MM.1S (cell line): Measurements from ENCODE around the gene GP2.

ENCODE experiments used
- DNase-seq: peaks from one replicate; pipeline ENCODE4 v3.0.0-alpha.2; 2015
- H2AFZ ChIP-seq: fragments of 300-600 bp; sonication (generic); 2 replicates; pipeline ENCODE4 v1.6.0; 2016; ENCODE audit warnings: antibody characterized with exemption, low read length
- H3F3A ChIP-seq: fragments of 300-600 bp; sonication (generic); 2 replicates; pipeline ENCODE4 v1.6.1; 2016; ENCODE audit warnings: mild to moderate bottlenecking, antibody characterized with exemption, low read length, moderate library complexity, mixed read lengths; ENCODE audit not compliant: insufficient read depth
- H3K27ac ChIP-seq: fragments of 300-600 bp; sonication (generic); 2 replicates; pipeline ENCODE4 v1.5.1; 2016; ENCODE audit warnings: mild to moderate bottlenecking, low read length
- H3K27me3 ChIP-seq: fragments of 300-600 bp; sonication (generic); replicated peaks from 2 replicates; pipeline ENCODE4 v1.6.0; 2016; ENCODE audit warnings: low read length; ENCODE audit not compliant: insufficient read depth
- H3K36me3 ChIP-seq: fragments of 300-600 bp; sonication (generic); replicated peaks from 2 replicates; pipeline ENCODE4 v1.6.1; 2016; ENCODE audit warnings: mild to moderate bottlenecking, low read length, mixed read lengths; ENCODE audit not compliant: insufficient read depth
- H3K4me1 ChIP-seq: fragments of 300-600 bp; sonication (generic); 2 replicates; pipeline ENCODE4 v1.6.1; 2016; ENCODE audit warnings: low read length, mixed read lengths
- H3K4me2 ChIP-seq: fragments of 300-600 bp; sonication (generic); 2 replicates; pipeline ENCODE4 v1.6.0; 2016; ENCODE audit warnings: low read depth, low read length
- H3K4me3 ChIP-seq: fragments of 300-600 bp; sonication (generic); 2 replicates; pipeline ENCODE4 v1.5.1; 2016; ENCODE audit warnings: low read length, mixed read lengths
- H3K79me2 ChIP-seq: fragments of 300-600 bp; sonication (generic); 2 replicates; pipeline ENCODE4 v1.6.1; 2016; ENCODE audit warnings: mixed run types, low read length, mixed read lengths
- H3K9ac ChIP-seq: fragments of 300-600 bp; sonication (generic); 2 replicates; pipeline ENCODE4 v1.6.1; 2016; ENCODE audit warnings: low read length, mixed read lengths
- H3K9me2 ChIP-seq: fragments of 300-600 bp; sonication (generic); replicated peaks from 2 replicates; pipeline ENCODE4 v1.6.1; 2016; ENCODE audit warnings: mild to moderate bottlenecking, low read length, mixed read lengths; ENCODE audit not compliant: insufficient read depth
- H3K9me3 ChIP-seq: fragments of 300-600 bp; sonication (generic); replicated peaks from 2 replicates; pipeline ENCODE4 v1.6.1; 2016; ENCODE audit warnings: mild to moderate bottlenecking, low read length, mixed read lengths; ENCODE audit not compliant: insufficient read depth
- H4K20me1 ChIP-seq: fragments of 300-600 bp; sonication (generic); 2 replicates; pipeline ENCODE4 v1.6.1; 2016; ENCODE audit warnings: mild to moderate bottlenecking, low read length, moderate library complexity, mixed read lengths; ENCODE audit not compliant: insufficient read depth
- CTCF ChIP-seq: fragments of 300-600 bp; sonication (generic); IDR thresholded peaks from 2 replicates; pipeline ENCODE4 v1.5.1; 2016; ENCODE audit warnings: antibody characterized with exemption, low read length, mixed read lengths
- EZH2 ChIP-seq: fragments of 300-600 bp; sonication (generic); optimal IDR thresholded peaks from 2 replicates; pipeline ENCODE3; 2017; ENCODE audit warnings: low read depth, mild to moderate bottlenecking, antibody characterized with exemption, low read length, mixed read lengths
- EZH2phosphoT487 ChIP-seq: fragments of 300-600 bp; sonication (generic); IDR thresholded peaks from 2 replicates; pipeline ENCODE4 v1.6.1; 2018; ENCODE audit warnings: antibody characterized with exemption, low read length

The GP2 gene

GRCh38 chr16:20318006-20318405, 9.3 kb downstream of the GP2 start:
- H3K27me3 ChIP-seq: no peaks in the 10 kb centered on the region
- no peaks in the 10 kb centered on the region for H3K4me1 ChIP-seq
- DNase-seq: no peak
- H3K9me3 ChIP-seq: no peaks in the 10 kb centered on the region
- no peak overlapping the region for H3K27ac ChIP-seq
- H3F3A ChIP-seq: no peaks in the 10 kb centered on the region
- H3K36me3 ChIP-seq: no peaks in the 10 kb centered on the region
- no peak overlapping the region for H2AFZ ChIP-seq
- no peak overlapping the region for H3K4me2 ChIP-seq
- H3K79me2 ChIP-seq: no peaks in the 10 kb centered on the region
- TF ChIP-seq CTCF (no peak), EZH2phosphoT487 (no peak), EZH2 (no peak)
- H3K9ac ChIP-seq: no peak overlapping the region
- no peak overlapping the region for H3K4me3 ChIP-seq
- no peaks in the 10 kb centered on the region for H4K20me1 ChIP-seq
- no peaks in the 10 kb centered on the region for H3K9me2 ChIP-seq

GRCh38 chr16:20317117-20317516, 10.2 kb downstream of the GP2 start:
- H3K9me3 ChIP-seq: no peaks in the 10 kb centered on the region
- H3K36me3 ChIP-seq: no peaks in the 10 kb centered on the region
- no peaks in the 10 kb centered on the region for H3K27me3 ChIP-seq

GRCh38 chr16:20316715-20317114, 10.6 kb downstream of the GP2 start:
- Histone ChIP-seq H3K27ac (no peak overlapping the region), H3K9me2 (no peaks in the 10 kb centered on the region), H3F3A (no peaks in the 10 kb centered on the region), H3K9ac (no peak overlapping the region), H3K27me3 (no peaks in the 10 kb centered on the region), H3K9me3 (no peaks in the 10 kb centered on the region), H2AFZ (no peak overlapping the region), H3K36me3 (no peaks in the 10 kb centered on the region), H3K4me1 (no peaks in the 10 kb centered on the region), H3K4me3 (no peak overlapping the region), H3K79me2 (no peaks in the 10 kb centered on the region), H3K4me2 (no peak overlapping the region), H4K20me1 (no peaks in the 10 kb centered on the region)
- no peak for TF ChIP-seq EZH2
- TF ChIP-seq EZH2phosphoT487: no peak
- no peak for TF ChIP-seq CTCF
- DNase-seq: no peak

More at GRCh38 chr16:20317117-20317516, 10.2 kb downstream of the GP2 start:
- H3K4me1 ChIP-seq: no peaks in the 10 kb centered on the region
- H3F3A ChIP-seq: no peaks in the 10 kb centered on the region
- no peak for TF ChIP-seq EZH2
- no peak for TF ChIP-seq CTCF
- TF ChIP-seq EZH2phosphoT487: no peak
- H3K79me2 ChIP-seq: no peaks in the 10 kb centered on the region
- H3K9ac ChIP-seq: no peak overlapping the region
- H2AFZ ChIP-seq: no peak overlapping the region
- no peaks in the 10 kb centered on the region for H3K9me2 ChIP-seq
- no peak for DNase-seq
- H3K4me3 ChIP-seq: no peak overlapping the region
- no peak overlapping the region for H3K27ac ChIP-seq
- H4K20me1 ChIP-seq: no peaks in the 10 kb centered on the region
- H3K4me2 ChIP-seq: no peak overlapping the region
